HG03060 (cell line): ENCODE data around the gene SLC26A8.

Experiments
- ATAC-seq: cut with Tn5 transposase; IDR thresholded peaks from one replicate; pipeline ENCODE4 v1.9.1; 2021; ENCODE audit warnings: low read depth, moderate number of reproducible peaks; ENCODE audit not compliant: unreplicated experiment

The SLC26A8 gene

GRCh38 chr6:36023996-36024795 lies at the start of gene SLC26A8:
TSS of gene SLC26A8 (minus strand) at chr6:36024641. CDS start at chr6:36019707, 4,934 bp downstream.
- ATAC-seq: no peak

- ATAC-seq: no peak
These were observed 49.1 kb upstream of the SLC26A8 start for GRCh38 chr6:36073587-36073986.

GRCh38 chr6:36072681-36073080 lies 48.2 kb upstream of the SLC26A8 start:
- ATAC-seq: no peak

GRCh38 chr6:36071714-36072113 lies 47.3 kb upstream of the SLC26A8 start:
- ATAC-seq: no peak

- ATAC-seq: no peak
These were observed 46.8 kb upstream of the SLC26A8 start for GRCh38 chr6:36071281-36071680.

GRCh38 chr6:36070252-36070651 lies 45.8 kb upstream of the SLC26A8 start:
- ATAC-seq: no peak

- no peak for ATAC-seq
These were observed 45.1 kb upstream of the SLC26A8 start for GRCh38 chr6:36069573-36069972.

GRCh38 chr6:36068586-36068985 lies 44.1 kb upstream of the SLC26A8 start:
- ATAC-seq: no peak

- no peak for ATAC-seq
These were observed 43.6 kb upstream of the SLC26A8 start for GRCh38 chr6:36068012-36068392.

- ATAC-seq: no peak
These were observed 43.1 kb upstream of the SLC26A8 start for GRCh38 chr6:36067374-36068011.

GRCh38 chr6:36066817-36067216 lies 42.4 kb upstream of the SLC26A8 start:
- ATAC-seq: no peak

- ATAC-seq: no peak
These were observed 41.5 kb upstream of the SLC26A8 start for GRCh38 chr6:36065916-36066315.

GRCh38 chr6:36064770-36065396 lies 40.4 kb upstream of the SLC26A8 start:
- ATAC-seq: no peak

- no peak for ATAC-seq
These were observed 39.0 kb upstream of the SLC26A8 start for GRCh38 chr6:36063318-36064060.

GRCh38 chr6:36062247-36062646 lies 37.8 kb upstream of the SLC26A8 start:
- ATAC-seq: no peak

- ATAC-seq: no peak
These were observed 36.8 kb upstream of the SLC26A8 start for GRCh38 chr6:36061236-36061635.

GRCh38 chr6:36056178-36056577 lies 31.7 kb upstream of the SLC26A8 start:
- ATAC-seq: no peak

GRCh38 chr6:36054956-36055355 lies 30.5 kb upstream of the SLC26A8 start:
- ATAC-seq: no peak

- ATAC-seq: no peak
These were observed 30.0 kb upstream of the SLC26A8 start for GRCh38 chr6:36054415-36054814.

- ATAC-seq: no peak
These were observed 29.4 kb upstream of the SLC26A8 start for GRCh38 chr6:36053878-36054277.

- no peak for ATAC-seq
These were observed 27.7 kb upstream of the SLC26A8 start for GRCh38 chr6:36052097-36052496.
